GM19025 (cell line): ENCODE results near the gene FBXW12.
"Not testable (repeated sequence)": the region's sequence is repeated elsewhere in the genome, so short reads cannot be mapped to it uniquely, and the experiment has no call there.

Experiments
- ATAC-seq: cut with Tn5 transposase; IDR thresholded peaks from one replicate; pipeline ENCODE4 v1.9.1; 2021; ENCODE audit warnings: mild to moderate bottlenecking, low read depth, moderate library complexity; ENCODE audit not compliant: unreplicated experiment

Gene FBXW12

GRCh38 chr3:48372377-48372770, 355 bp downstream of the FBXW12 start:
- ATAC-seq: no peak

DNA sequence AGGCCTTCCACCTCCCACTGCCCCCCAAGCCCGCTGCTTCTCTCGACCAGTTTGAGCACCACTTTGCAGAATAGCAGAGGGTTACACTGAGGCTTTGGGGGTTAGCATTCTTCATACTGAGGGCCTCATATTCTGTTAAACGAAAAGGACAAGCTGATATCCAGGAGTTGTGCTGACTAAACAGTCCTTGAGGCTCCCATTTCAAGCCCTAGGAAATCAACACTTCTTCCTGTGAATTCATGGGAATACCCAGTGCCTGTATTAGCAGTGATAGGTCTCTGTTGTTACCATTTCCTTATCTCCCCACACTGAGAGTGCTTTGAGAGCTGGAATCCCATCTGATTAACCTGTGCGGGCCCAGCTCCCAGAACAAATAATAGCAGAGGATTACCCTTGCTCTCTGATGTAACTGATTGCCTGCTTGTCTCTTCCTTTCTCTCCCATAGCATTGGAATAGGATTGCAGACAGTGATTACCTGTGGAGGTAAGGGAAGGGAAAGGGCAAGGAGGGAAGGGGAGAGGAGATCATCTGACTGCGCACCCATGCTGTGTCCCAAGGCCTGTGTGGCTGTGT, 930 bp downstream of the FBXW12 start:
- ATAC-seq: no peak

DNA sequence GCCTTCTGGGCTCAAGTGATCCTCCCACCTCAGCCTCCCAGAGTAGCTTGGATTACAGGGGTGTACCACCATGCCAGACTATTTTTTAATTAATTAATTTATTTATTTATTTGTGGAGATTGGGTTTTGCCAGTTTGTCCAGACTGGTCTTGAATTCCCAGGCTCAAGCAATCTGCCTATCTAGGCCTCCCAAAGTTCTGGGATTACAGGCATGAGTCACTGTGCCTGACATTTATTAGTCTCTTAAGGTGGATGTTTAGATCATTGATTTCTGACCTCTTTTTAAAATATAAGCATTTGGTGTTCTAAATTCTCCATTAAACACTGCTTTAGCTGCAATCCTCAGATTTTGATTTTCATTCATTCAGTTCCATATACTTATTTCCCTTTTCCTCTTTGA, 15.6 kb downstream of the FBXW12 start:
- no peak for ATAC-seq

DNA sequence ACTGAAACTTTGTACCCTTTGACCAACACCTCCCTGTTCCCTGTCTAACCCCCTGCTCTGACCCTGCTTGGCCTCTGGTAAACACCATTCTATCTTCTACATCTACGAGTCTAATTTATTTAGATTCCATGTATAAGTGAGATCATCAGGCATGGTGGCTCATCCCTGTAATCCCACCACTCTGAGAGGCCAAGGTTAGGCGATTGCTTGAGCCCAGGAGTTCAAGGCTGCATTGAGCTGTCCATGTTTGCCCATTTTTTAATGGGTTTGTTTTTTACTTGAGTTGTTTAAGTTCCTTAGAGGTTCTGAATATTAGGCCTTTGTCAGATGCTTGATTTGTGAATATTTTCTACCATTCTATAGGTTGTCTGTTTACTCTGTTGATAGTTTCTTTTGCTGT, 16.9 kb downstream of the FBXW12 start:
- ATAC-seq: no peak

DNA sequence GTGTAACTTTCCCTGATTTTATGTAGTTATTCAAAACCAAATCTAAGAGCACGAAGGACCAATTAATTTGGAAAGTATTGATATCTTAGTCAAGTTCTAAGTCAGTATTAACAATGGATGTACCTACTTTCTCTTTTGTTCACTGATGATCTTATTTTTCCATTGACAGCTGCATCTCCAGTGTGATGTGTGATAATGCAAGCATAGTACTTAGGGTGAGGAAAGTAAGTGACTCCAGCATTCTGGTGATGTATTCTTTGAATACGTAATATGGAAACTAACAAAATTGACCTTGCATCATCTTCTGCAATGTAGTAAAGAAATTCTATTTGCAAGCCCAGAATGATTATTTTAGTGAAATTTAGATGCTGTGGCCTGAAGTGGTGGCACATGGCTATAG, 22.4 kb downstream of the FBXW12 start:
- ATAC-seq: no peak

DNA sequence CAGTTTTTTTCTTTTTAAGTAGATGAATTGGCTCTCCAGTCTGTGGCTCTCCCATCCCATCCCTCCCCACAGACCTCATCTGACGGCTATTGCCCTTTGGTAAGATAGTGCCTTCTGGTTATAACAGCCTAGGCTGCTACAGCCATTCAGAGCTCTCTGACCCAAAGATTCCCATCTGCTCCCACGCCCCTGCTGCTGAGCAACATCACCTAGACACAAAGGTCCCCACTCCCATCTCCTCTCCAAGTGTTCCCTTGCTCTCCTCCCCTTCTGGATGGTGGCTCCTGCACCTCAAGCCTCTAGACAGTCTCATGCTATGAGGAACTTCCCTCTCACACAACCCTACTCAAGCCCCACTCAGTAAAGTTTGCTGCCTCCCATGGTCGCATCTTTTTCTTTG, 23.7 kb downstream of the FBXW12 start:
- no peak for ATAC-seq

- ATAC-seq: no peak
These were observed 26.0 kb downstream of the FBXW12 start for GRCh38 chr3:48397767-48398681.

DNA sequence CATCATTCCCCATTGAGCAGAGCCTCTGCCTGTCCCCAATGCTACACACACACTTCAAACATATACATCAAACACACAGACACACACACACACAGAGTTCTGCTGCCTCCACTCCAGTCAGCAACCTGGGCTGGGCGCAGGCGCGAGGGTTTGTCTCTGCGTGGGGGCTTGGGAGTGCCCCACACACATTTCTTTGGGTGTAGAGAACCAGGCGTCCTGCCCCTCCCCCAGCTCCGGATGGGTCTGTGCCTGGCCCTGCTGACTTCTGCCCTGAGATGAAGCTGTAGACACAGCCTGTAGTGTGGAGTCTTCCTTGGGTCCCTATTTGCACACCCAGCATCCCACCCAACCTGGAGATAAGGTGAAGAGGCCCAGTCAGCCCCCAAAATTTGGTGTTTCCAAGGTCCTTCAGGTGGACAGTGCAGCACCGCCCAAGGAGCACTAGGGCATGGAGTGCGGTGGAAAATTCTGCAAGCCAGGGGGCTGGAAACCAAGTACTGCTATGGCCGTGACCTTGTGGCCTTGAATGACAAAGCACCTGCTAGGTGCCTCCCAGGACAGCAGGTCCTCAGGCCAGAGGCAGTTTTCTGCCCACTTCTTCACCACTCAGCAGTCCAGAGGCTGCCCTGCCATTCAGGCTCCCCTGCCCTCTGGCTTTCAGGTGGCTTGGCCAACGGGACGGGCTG, 26.8 kb downstream of the FBXW12 start:
- ATAC-seq: no peak

- no peak for ATAC-seq
These were observed 27.6 kb downstream of the FBXW12 start for GRCh38 chr3:48399387-48400172.

GRCh38 chr3:48400824-48401433, 28.9 kb downstream of the FBXW12 start:
- ATAC-seq: no peak

GRCh38 chr3:48401434-48401901, 29.4 kb downstream of the FBXW12 start:
- not testable (repeated sequence) for ATAC-seq

DNA sequence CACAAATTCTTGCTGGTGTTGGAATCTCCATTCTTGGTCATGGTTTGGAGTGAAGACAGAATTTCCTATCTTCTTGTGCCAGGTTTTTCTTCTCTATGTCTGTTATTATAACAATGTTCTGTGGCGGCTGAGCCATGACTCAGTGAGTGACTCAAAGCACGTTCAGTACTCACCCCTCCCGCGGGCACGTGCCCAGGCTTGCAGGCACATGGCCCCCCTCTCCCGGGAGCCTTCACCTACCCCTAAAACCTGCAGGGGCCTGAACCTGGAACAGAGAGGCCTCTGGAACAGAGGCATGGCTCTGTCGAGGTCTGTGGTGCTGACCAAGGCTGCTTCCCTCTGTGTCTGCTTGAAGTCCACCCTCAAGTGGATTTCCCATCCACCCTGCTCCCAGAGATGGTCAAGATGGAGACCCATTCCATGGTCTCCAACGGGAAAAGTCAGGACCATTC, 30.3 kb downstream of the FBXW12 start:
- ATAC-seq: no peak

GRCh38 chr3:48402907-48403306, 30.9 kb downstream of the FBXW12 start:
- no peak for ATAC-seq

DNA sequence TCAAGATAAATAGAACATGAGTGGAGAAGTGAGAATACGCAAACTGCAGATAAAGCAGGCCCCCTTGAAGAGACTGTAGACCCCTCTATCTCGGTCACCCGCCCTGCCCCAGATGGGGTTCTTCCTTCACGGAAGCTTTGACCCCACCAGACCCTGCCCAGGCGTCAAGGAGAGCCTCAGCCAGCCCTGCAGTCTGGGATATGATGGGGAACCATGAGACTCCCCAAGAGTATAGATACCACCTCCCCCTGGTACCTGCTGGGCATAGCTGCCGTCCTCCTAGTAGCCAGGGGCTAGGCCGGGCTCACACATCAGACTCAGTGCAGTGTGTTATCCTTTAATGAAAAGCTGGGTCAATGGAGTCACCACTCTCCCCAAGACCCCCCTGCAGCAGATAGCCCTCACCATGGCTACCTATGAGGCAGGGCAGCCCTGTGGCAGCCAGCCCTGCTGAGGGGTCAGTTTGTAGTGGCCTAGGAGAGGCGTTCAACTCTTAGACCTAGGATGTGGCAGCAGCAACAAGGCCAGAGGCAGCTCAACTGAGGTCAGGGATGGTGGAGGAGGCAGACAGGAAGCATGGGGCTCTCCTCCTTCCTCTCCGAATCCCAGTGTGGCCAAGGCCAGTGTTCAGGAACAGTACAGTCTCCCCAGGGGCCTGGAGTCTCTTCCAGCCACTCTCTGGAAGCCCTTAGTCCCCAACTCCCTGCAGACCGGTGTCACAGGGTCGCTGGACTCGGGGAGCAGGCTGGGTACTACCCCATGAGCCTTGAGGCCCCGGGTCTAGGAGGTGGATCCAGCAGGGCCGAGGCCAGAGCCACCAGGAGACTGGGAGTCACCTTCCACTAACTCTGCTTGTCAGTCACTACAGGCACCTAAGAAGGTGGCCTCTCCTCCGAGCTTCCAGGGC, 31.8 kb downstream of the FBXW12 start:
- no peak for ATAC-seq

GRCh38 chr3:48404440-48405342, 32.7 kb downstream of the FBXW12 start:
- no peak for ATAC-seq

DNA sequence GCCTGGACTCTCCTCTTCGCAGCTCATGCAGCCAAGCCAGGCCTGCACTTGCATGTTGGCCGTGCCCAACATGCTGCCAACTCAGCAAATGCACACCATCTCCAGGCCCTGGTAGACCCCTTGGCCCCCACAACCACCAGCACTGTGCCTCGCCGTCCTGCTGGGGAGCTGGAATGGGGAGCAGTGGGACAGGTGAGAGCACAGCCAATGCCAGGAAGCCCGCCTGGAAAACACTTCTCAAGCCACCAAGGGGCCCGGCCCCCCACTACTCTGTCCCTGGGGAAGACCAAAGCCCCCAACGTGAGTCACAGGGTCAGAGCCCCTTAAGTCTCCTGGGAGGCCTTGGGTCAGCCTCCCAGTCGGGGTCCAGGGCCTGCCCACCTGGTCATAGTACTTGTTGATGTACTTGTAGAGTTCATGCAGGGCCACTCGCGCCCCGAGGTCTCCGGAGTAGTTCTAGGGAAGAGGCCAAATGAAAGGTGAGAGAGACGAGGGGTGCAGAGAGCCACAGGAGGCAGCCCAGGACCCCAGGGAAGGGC, 33.4 kb downstream of the FBXW12 start:
- ATAC-seq: no peak

DNA sequence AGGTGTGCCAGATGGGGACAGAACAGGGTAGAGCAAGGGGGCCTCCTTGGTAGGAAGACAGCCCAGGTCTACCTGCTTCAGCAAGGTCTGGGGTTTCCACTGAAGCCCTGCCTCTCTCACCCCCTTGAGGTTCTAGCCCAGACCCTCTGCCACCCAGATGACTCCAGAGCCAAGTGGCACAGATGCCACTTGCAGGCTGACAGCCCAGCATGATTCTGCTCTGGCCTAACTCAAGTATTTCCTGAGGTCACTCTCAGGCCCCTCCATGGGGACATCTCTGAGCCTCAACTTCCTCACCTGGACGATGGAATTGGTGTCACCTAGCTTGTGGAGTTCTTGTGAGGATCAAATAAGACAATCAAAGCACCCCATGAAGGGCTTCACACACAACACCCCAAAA, 34.0 kb downstream of the FBXW12 start:
- ATAC-seq: no peak
